HCT116 (cell line): Measurements from ENCODE around the gene ZSCAN9. TPM values are rescaled to one million over a fixed set of nuclear protein-coding genes. Genes with fewer than 3 reads are reported as not detected.

Experiments
- ATAC-seq: fragments of 200-7000 bp; cut with Tn5 transposase; 2 replicates; pipeline ENCODE4 v1.9.1; 2020; ENCODE audit warnings: mild to moderate bottlenecking, moderate library complexity
- BruUV-seq: library from RNA; stranded (reverse); fragments of 400-500 nt; replicated peaks from 2 replicates; lab custom pipeline; 2021; lab: Mats Ljungman, UMichigan
- CTCF ChIA-PET: fragments of 300-600 bp; sonication (Branson Sonifier 250); formaldehyde crosslinking; loops from one replicate; lab custom pipeline; 2021; ENCODE audit warnings: antibody characterized with exemption; lab: Charles Lee
- POLR2A ChIA-PET: fragments of 300-600, 350-600 bp; sonication (Branson Sonifier 250); formaldehyde crosslinking; loops from one replicate; lab custom pipeline; 2021; ENCODE audit warnings: antibody characterized with exemption; lab: Charles Lee
- RAD21 ChIA-PET, 2 experiments: fragments of 300-600 bp; sonication (Branson Sonifier 250); formaldehyde crosslinking; loops; one replicate each; lab custom pipeline; 2023; ENCODE audit warnings: low total read pairs in 2 of 2; ENCODE audit not compliant: uncharacterized antibody in 2 of 2, unreplicated experiment in 2 of 2, low non-redundant PET in 1 of 2; lab: Charles Lee
- DNase-seq: peaks from one replicate; pipeline ENCODE4 v3.0.0-alpha.2; 2010; ENCODE audit warnings: low read depth, low spot score
- H2AFZ ChIP-seq: fragments of 200-600 bp; shearing (Covaris generic), sonication (generic); 2 replicates; pipeline ENCODE4 v1.6.1; 2017; ENCODE audit warnings: low read depth, mixed run types, mixed read lengths, antibody characterized with exemption, low read length; ENCODE audit not compliant: poor library complexity, severe bottlenecking
- H3K27ac ChIP-seq: 2 replicates; pipeline ENCODE4 v1.5.1; 2012; ENCODE audit warnings: low read depth, low read length
- H3K27me3 ChIP-seq: fragments of 200-600 bp; sonication (generic); 2 replicates; pipeline ENCODE4 v1.6.1; 2016; ENCODE audit warnings: mixed run types, low read length, mixed read lengths; ENCODE audit not compliant: insufficient read depth
- H3K36me3 ChIP-seq, 2 experiments: fragments of 200-500 bp in 1 of 2; fragments of 200-600 bp in 1 of 2; sonication (Bioruptor generic) in 1 of 2; sonication (generic) in 1 of 2; 2 replicates each; pipeline versions ENCODE4 v1.5.1 to v1.6.1; 2014 to 2016; ENCODE audit warnings: low read length in 2 of 2, inconsistent platforms in 1 of 2, mixed read lengths in 1 of 2, mixed run types in 1 of 2; ENCODE audit not compliant: insufficient read depth in 2 of 2, control insufficient read depth in 1 of 2
- H3K4me1 ChIP-seq, 2 experiments: fragments of 200-600 bp in 1 of 2; sonication (generic) in 1 of 2; 2 replicates each; pipeline versions ENCODE4 v1.5.1 to v1.6.1; 2012 to 2017; ENCODE audit warnings: low read length in 2 of 2, inconsistent platforms in 1 of 2, mild to moderate bottlenecking in 1 of 2, mixed read lengths in 1 of 2, mixed run types in 1 of 2, moderate library complexity in 1 of 2; ENCODE audit not compliant: insufficient read depth in 2 of 2, control insufficient read depth in 1 of 2
- H3K4me2 ChIP-seq: fragments of 200-600 bp; sonication (generic); 2 replicates; pipeline ENCODE4 v1.6.1; 2017; ENCODE audit warnings: mixed run types, low read length, mixed read lengths
- H3K4me3 ChIP-seq, 2 experiments: fragments of 200-600 bp in 1 of 2; sonication (generic) in 1 of 2; replicated peaks in 1 of 2; 2 replicates each; pipeline ENCODE4 v1.5.1; 2011 to 2016; ENCODE audit warnings: low read length in 2 of 2, control low read depth in 1 of 2, low read depth in 1 of 2, mild to moderate bottlenecking in 1 of 2, mixed read lengths in 1 of 2, mixed run types in 1 of 2
- H3K79me2 ChIP-seq: fragments of 200-600 bp; sonication (generic); 2 replicates; pipeline ENCODE4 v1.6.1; 2017; ENCODE audit warnings: mild to moderate bottlenecking, mixed run types, low read length, moderate library complexity, mixed read lengths; ENCODE audit not compliant: insufficient read depth
- H3K9ac ChIP-seq: fragments of 200-600 bp; sonication (generic); 2 replicates; pipeline ENCODE4 v1.6.1; 2016; ENCODE audit warnings: low read length, mixed read lengths
- H3K9me2 ChIP-seq: fragments of 200-600 bp; sonication (generic), shearing (Covaris generic); 2 replicates; pipeline ENCODE4 v1.6.1; 2017; ENCODE audit warnings: mixed run types, mild to moderate bottlenecking, moderate library complexity; ENCODE audit not compliant: insufficient read depth
- H3K9me3 ChIP-seq, 2 experiments: fragments of 200-500 bp in 1 of 2; fragments of 200-600 bp in 1 of 2; sonication (Bioruptor generic) in 1 of 2; sonication (generic) in 1 of 2; 2 replicates each; pipeline ENCODE4 v1.6.1; 2014 to 2017; ENCODE audit warnings: low read length in 2 of 2, mixed read lengths in 2 of 2, inconsistent platforms in 1 of 2, low read depth in 1 of 2, mild to moderate bottlenecking in 1 of 2, mixed run types in 1 of 2, moderate library complexity in 1 of 2; ENCODE audit not compliant: control insufficient read depth in 1 of 2, insufficient read depth in 1 of 2
- H4K20me1 ChIP-seq: fragments of 200-600 bp; sonication (generic), shearing (Covaris generic); 2 replicates; pipeline ENCODE4 v1.6.1; 2017; ENCODE audit warnings: mixed run types, mild to moderate bottlenecking, moderate library complexity; ENCODE audit not compliant: insufficient read depth
- CEBPB ChIP-seq: IDR thresholded peaks from 2 replicates; pipeline ENCODE4 v1.6.1; 2012; ENCODE audit warnings: low read depth
- ELF1 ChIP-seq: IDR thresholded peaks from 2 replicates; pipeline ENCODE4 v1.6.1; 2012; ENCODE audit warnings: low read depth, borderline replicate concordance
- EZH2 ChIP-seq: fragments of 200-600 bp; sonication (generic); IDR thresholded peaks from 2 replicates; pipeline ENCODE4 v1.6.1; 2017; ENCODE audit warnings: antibody characterized with exemption, mixed run types
- POLR2A ChIP-seq: IDR thresholded peaks from 2 replicates; pipeline ENCODE4 v1.7.0; 2011; ENCODE audit warnings: borderline replicate concordance; ENCODE audit not compliant: insufficient read depth, insufficient read length; ENCODE audit errors: extremely low read depth
- POLR2AphosphoS5 ChIP-seq: IDR thresholded peaks from 2 replicates; pipeline ENCODE4 v1.6.1; 2011; ENCODE audit warnings: mild to moderate bottlenecking, low read depth, low read length, moderate library complexity
- SIN3A ChIP-seq: IDR thresholded peaks from 2 replicates; pipeline ENCODE4 v1.6.1; 2012; ENCODE audit warnings: low read depth
- SRF ChIP-seq: IDR thresholded peaks from 2 replicates; pipeline ENCODE4 v1.6.1; 2012; ENCODE audit warnings: low read depth
- TCF7L2 ChIP-seq: IDR thresholded peaks from 2 replicates; pipeline ENCODE4 v1.7.0; 2011; ENCODE audit warnings: borderline replicate concordance, inconsistent platforms; ENCODE audit not compliant: insufficient read depth, insufficient read length; ENCODE audit errors: extremely low read depth
- ZFX ChIP-seq: fragments of 450-650 bp; IDR thresholded peaks from 2 replicates; pipeline ENCODE4 v1.6.1; 2017
- ZNF274 ChIP-seq: fragments of 200-500 bp; sonication (Bioruptor generic); IDR thresholded peaks from 2 replicates; pipeline ENCODE4 v1.6.1; 2014; ENCODE audit warnings: mild to moderate bottlenecking, low read depth, low read length, inconsistent platforms
- intact Hi-C: fragments of 100-400 bp; cut with micrococcal nuclease; formaldehyde crosslinking; loops from 2 replicates; pipeline ENCODE4 v1.10.0; 2022
- total RNA-seq: library from RNA; stranded (reverse); gene quantifications from one replicate; pipeline ENCODE4 v1.2.1, GENCODE V29; 2021; ENCODE audit not compliant: unreplicated experiment
- TF ChIP-seq, protein P1 (sequence below): IDR thresholded peaks from 2 replicates; pipeline ENCODE4 v1.6.1; 2011; ENCODE audit warnings: mild to moderate bottlenecking, low read length, moderate library complexity; ENCODE audit not compliant: insufficient replicate concordance; ENCODE audit errors: extremely low read depth
- TF ChIP-seq, protein P2 (sequence below), 3 experiments: fragments of 200-600 bp in 1 of 3; sonication (generic) in 1 of 3; IDR thresholded peaks in 2 of 3; conservative IDR thresholded peaks in 1 of 3; 2 replicates each; pipeline ENCODE4 v1.5.1; 2012 to 2017; ENCODE audit warnings: low read depth in 2 of 3, low read length in 2 of 3, antibody characterized with exemption in 1 of 3, borderline replicate concordance in 1 of 3, control low read depth in 1 of 3, mild to moderate bottlenecking in 1 of 3, mixed read lengths in 1 of 3, mixed run types in 1 of 3, moderate library complexity in 1 of 3; ENCODE audit not compliant: insufficient read depth in 1 of 3
- TF ChIP-seq, protein P3 (sequence below): IDR thresholded peaks from 2 replicates; pipeline ENCODE4 v1.6.1; 2012; ENCODE audit warnings: low read depth

Gene ZSCAN9
- total RNA-seq, 1 experiment from 2014 or later, result 10.8 TPM

DNA sequence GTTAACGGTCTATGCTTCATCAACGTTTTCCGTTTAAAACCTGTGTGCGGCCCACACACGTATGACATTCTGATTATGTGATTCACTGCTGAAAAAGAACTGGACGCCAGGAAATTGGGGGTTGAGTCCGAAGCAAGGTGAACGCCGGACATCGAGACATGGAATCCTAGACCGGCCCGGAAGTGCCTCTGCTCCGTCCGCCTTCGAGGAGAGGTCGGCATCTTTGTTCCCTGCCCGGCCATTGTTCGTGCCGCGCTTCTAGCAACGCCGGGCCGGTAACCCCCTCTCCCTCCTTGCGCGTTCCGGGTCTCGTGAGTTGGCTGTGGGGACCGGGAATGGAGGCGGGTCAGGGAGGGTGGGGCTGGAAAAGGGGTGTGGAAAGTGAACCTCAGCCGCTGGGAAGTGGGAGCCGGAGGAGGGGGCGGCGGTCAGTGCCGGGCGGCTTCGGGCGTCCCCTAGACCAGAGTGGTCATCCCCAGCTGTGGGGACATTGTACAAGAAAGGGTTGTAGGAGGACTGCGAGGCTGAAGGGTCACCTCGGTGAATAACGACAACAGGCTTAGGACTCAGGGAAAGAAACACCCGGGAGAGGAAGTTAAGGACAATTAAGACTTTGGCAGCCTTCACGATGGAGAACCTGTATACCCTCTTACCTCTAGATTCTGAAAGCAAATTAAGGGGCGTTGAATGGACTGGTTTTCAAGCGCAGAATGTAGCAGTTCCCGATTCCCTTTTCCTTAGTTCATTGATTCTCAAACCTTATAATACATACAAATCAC is at the start of gene ZSCAN9 (continued):
- TF ChIP-seq, protein P1, sequence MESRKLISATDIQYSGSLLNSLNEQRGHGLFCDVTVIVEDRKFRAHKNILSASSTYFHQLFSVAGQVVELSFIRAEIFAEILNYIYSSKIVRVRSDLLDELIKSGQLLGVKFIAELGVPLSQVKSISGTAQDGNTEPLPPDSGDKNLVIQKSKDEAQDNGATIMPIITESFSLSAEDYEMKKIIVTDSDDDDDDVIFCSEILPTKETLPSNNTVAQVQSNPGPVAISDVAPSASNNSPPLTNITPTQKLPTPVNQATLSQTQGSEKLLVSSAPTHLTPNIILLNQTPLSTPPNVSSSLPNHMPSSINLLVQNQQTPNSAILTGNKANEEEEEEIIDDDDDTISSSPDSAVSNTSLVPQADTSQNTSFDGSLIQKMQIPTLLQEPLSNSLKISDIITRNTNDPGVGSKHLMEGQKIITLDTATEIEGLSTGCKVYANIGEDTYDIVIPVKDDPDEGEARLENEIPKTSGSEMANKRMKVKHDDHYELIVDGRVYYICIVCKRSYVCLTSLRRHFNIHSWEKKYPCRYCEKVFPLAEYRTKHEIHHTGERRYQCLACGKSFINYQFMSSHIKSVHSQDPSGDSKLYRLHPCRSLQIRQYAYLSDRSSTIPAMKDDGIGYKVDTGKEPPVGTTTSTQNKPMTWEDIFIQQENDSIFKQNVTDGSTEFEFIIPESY, result no peak
- TF ChIP-seq ZNF274 (no peak), SRF (peak; percentile 60; the same call in 1 of the 2 replicates)
- TF ChIP-seq, all 23 proteins: peak for 12

DNA sequence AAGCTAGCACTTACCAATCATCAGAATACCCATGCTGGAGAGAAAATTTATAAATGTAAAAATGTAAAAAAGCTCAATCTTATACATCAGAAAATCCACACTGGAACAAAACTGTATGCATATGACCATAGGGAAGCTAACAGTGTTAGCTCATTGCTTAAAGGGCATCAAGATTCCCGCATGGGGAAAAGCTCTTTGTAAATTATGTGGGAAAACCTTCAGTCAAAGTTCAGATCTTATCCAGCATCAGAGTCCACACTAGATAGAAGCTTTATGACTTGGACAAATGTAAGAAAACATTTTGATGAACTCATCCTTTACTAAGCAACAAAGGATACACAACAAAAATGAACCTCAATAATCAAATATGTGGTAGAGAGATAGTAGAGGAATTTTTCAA is 48.7 kb upstream of the ZSCAN9 start:
- no peaks in the 10 kb centered on the region for H3K4me1 ChIP-seq
- intact Hi-C loops, result no loop called here
- no TSS peak for BruUV-seq
- no peak for ATAC-seq
- H3K9ac ChIP-seq, result no peak overlapping the region
- no peak overlapping the region for H3K4me2 ChIP-seq
- no peaks in the 10 kb centered on the region for H4K20me1 ChIP-seq
- H3K9me2 ChIP-seq, result no peaks in the 10 kb centered on the region
- no peaks in the 10 kb centered on the region for H3K9me3 ChIP-seq
- H3K36me3 ChIP-seq, result no peaks in the 10 kb centered on the region
- DNase-seq, result no peak
- ChIA-PET CTCF (no interaction called here), POLR2A (interaction anchor here (0.7 kb wide), 1 partner anchor 9 kb away, joined by 4 read pairs; no protein-coding TSS in a partner anchor), RAD21 (no interaction called here)
- no peaks in the 10 kb centered on the region for H3K79me2 ChIP-seq
- H3K4me3 ChIP-seq, result no peak overlapping the region
- no peak overlapping the region for H3K27ac ChIP-seq
- no peak overlapping the region for H2AFZ ChIP-seq
- H3K27me3 ChIP-seq, result no peaks in the 10 kb centered on the region
- TF ChIP-seq EZH2, result no peak
- no peak for TF ChIP-seq SIN3A
- no peak for TF ChIP-seq ZNF274
- TF ChIP-seq POLR2A, result no peak
- TF ChIP-seq TCF7L2, result no peak
- TF ChIP-seq, protein P1, result no peak
- no peak for TF ChIP-seq ZFX
- TF ChIP-seq POLR2AphosphoS5, result no peak
- TF ChIP-seq, protein P2, sequence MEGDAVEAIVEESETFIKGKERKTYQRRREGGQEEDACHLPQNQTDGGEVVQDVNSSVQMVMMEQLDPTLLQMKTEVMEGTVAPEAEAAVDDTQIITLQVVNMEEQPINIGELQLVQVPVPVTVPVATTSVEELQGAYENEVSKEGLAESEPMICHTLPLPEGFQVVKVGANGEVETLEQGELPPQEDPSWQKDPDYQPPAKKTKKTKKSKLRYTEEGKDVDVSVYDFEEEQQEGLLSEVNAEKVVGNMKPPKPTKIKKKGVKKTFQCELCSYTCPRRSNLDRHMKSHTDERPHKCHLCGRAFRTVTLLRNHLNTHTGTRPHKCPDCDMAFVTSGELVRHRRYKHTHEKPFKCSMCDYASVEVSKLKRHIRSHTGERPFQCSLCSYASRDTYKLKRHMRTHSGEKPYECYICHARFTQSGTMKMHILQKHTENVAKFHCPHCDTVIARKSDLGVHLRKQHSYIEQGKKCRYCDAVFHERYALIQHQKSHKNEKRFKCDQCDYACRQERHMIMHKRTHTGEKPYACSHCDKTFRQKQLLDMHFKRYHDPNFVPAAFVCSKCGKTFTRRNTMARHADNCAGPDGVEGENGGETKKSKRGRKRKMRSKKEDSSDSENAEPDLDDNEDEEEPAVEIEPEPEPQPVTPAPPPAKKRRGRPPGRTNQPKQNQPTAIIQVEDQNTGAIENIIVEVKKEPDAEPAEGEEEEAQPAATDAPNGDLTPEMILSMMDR (IDR thresholded peaks at IDR 0.05 in 2 of 3, conservative IDR thresholded peaks at IDR 0.05 in 1 of 3; ENCODE audit: borderline replicate concordance in 1 of 3, insufficient read depth in 1 of 3, low read depth in 2 of 3, low read length in 2 of 3), result no peak
- TF ChIP-seq, protein P3, sequence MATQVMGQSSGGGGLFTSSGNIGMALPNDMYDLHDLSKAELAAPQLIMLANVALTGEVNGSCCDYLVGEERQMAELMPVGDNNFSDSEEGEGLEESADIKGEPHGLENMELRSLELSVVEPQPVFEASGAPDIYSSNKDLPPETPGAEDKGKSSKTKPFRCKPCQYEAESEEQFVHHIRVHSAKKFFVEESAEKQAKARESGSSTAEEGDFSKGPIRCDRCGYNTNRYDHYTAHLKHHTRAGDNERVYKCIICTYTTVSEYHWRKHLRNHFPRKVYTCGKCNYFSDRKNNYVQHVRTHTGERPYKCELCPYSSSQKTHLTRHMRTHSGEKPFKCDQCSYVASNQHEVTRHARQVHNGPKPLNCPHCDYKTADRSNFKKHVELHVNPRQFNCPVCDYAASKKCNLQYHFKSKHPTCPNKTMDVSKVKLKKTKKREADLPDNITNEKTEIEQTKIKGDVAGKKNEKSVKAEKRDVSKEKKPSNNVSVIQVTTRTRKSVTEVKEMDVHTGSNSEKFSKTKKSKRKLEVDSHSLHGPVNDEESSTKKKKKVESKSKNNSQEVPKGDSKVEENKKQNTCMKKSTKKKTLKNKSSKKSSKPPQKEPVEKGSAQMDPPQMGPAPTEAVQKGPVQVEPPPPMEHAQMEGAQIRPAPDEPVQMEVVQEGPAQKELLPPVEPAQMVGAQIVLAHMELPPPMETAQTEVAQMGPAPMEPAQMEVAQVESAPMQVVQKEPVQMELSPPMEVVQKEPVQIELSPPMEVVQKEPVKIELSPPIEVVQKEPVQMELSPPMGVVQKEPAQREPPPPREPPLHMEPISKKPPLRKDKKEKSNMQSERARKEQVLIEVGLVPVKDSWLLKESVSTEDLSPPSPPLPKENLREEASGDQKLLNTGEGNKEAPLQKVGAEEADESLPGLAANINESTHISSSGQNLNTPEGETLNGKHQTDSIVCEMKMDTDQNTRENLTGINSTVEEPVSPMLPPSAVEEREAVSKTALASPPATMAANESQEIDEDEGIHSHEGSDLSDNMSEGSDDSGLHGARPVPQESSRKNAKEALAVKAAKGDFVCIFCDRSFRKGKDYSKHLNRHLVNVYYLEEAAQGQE, result no peak
- no peak for TF ChIP-seq CEBPB
- TF ChIP-seq ELF1, result no peak
